Activated T-cell treated with anti-CD3 and anti-CD28 coated beads, Interleukin-2, amount 50 U/mL, for 48 hours (primary cell): ENCODE data around the gene TMEM121.

Experiments used
- DNase-seq, 2 experiments: peaks; one replicate each; pipeline ENCODE4 v3.0.0-alpha.2; 2020

TMEM121 gene

GRCh38 chr14:105487449-105487985, 38.9 kb upstream of the TMEM121 start:
- DNase-seq: peak; percentile 69 to 75

- DNase-seq: peak; percentile 54 to 61
Observed at GRCh38 chr14:105487986-105488777, 38.2 kb upstream of the TMEM121 start.

- no peak for DNase-seq
Observed at GRCh38 chr14:105488781-105489541, 37.4 kb upstream of the TMEM121 start.

- DNase-seq: peak; percentile 87 to 92
Observed at GRCh38 chr14:105489542-105490266, 36.7 kb upstream of the TMEM121 start.

- no peak for DNase-seq
Observed at GRCh38 chr14:105490267-105490571, 36.2 kb upstream of the TMEM121 start.

GRCh38 chr14:105490572-105491365, 35.6 kb upstream of the TMEM121 start, which contains the start of gene TEDC1:
Gene TEDC1 (plus strand): TSS chr14:105491246. CDS start chr14:105491376, 130 bp downstream.
- peak; percentile 99 for DNase-seq

GRCh38 chr14:105491366-105491973, 34.9 kb upstream of the TMEM121 start:
- DNase-seq: peak; percentile 97

GRCh38 chr14:105492031-105492970, 34.1 kb upstream of the TMEM121 start:
- peak in 1 of 2 experiments; percentile 15 for DNase-seq

- DNase-seq: peak in 1 of 2 experiments; percentile 17
Observed at GRCh38 chr14:105492971-105493871, 33.2 kb upstream of the TMEM121 start.

GRCh38 chr14:105493921-105494605, 32.3 kb upstream of the TMEM121 start:
- peak in 1 of 2 experiments; percentile 16 for DNase-seq

- no peak for DNase-seq
Observed at GRCh38 chr14:105494606-105494929, 31.8 kb upstream of the TMEM121 start.

- DNase-seq: peak in 1 of 2 experiments; percentile 16
Observed at GRCh38 chr14:105495101-105495989, 31.0 kb upstream of the TMEM121 start.

- DNase-seq: peak in 1 of 2 experiments; percentile 16
Observed at GRCh38 chr14:105495990-105496830, 30.2 kb upstream of the TMEM121 start.

- DNase-seq: no peak
Observed at GRCh38 chr14:105496831-105497591, 29.4 kb upstream of the TMEM121 start.

GRCh38 chr14:105497671-105498429, 28.5 kb upstream of the TMEM121 start:
- no peak for DNase-seq
